Natural killer cell (primary cell): ENCODE results near the gene SLC9A1. TPM values are rescaled to one million over a fixed set of nuclear protein-coding genes. Genes with fewer than 3 reads are reported as not detected.

ENCODE experiments used
- ATAC-seq, 3 donors: fragments of 150-1000 bp in 2 of 3; fragments of 200-7000 bp in 1 of 3; cut with Tn5 transposase; 1 replicate in 1 of 3; 2 replicates in 2 of 3; pipeline ENCODE4 v1.10.0; 2021; ENCODE audit warnings: mild to moderate bottlenecking in 2 of 3, moderate library complexity in 2 of 3
- DNase-seq, 2 donors: peaks; one replicate each; pipeline versions ENCODE4 v3.0.0 to v3.0.0-alpha.2; 2013 to 2021; ENCODE audit warnings: mixed read lengths in 1 of 2
- H3K27ac ChIP-seq: one replicate; pipeline ENCODE4 v1.5.1; 2013; ENCODE audit warnings: mild to moderate bottlenecking, low read length
- H3K27me3 ChIP-seq: one replicate; pipeline ENCODE4 v1.6.1; 2013; ENCODE audit warnings: low read length; ENCODE audit not compliant: control insufficient read depth, insufficient read depth
- H3K36me3 ChIP-seq: one replicate; pipeline ENCODE4 v1.6.1; 2013; ENCODE audit warnings: low read length; ENCODE audit not compliant: control insufficient read depth, insufficient read depth
- H3K4me1 ChIP-seq: one replicate; pipeline ENCODE4 v1.6.1; 2013; ENCODE audit warnings: low read length; ENCODE audit not compliant: control insufficient read depth, insufficient read depth
- H3K4me3 ChIP-seq: one replicate; pipeline ENCODE4 v1.5.1; 2013; ENCODE audit warnings: low read length
- H3K9me3 ChIP-seq: one replicate; pipeline ENCODE4 v1.6.1; 2013; ENCODE audit warnings: low read length; ENCODE audit not compliant: control insufficient read depth, insufficient read depth
- H3K27ac Mint-ChIP-seq, 2 donors: one replicate each; pipeline ENCODE4 v1.8.0; 2022; ENCODE audit warnings: mild to moderate bottlenecking in 2 of 2, mixed read lengths in 2 of 2, moderate library complexity in 1 of 2
- H3K27me3 Mint-ChIP-seq, 2 donors: one replicate each; pipeline ENCODE4 v1.8.0; 2022; ENCODE audit warnings: low read depth in 2 of 2, mixed read lengths in 2 of 2
- H3K36me3 Mint-ChIP-seq: one replicate; pipeline ENCODE4 v1.8.0; 2022; ENCODE audit warnings: mixed read lengths
- H3K4me1 Mint-ChIP-seq, 2 donors: one replicate each; pipeline ENCODE4 v1.8.0; 2022; ENCODE audit warnings: mixed read lengths in 2 of 2
- H3K4me3 Mint-ChIP-seq: one replicate; pipeline ENCODE4 v1.8.0; 2022; ENCODE audit warnings: mild to moderate bottlenecking, moderate library complexity, mixed read lengths
- H3K9me3 Mint-ChIP-seq, 2 donors: one replicate each; pipeline ENCODE4 v1.8.0; 2022; ENCODE audit warnings: mixed read lengths in 2 of 2
- CTCF ChIP-seq: fragments of 200-600 bp; IDR thresholded peaks from one replicate; pipeline ENCODE4 v1.8.0; 2022; ENCODE audit warnings: antibody characterized with exemption
- WGBS: methylation state at CpG from one replicate; pipeline ENCODE4 v1.1.7; 2013; ENCODE audit warnings: missing lambda C conversion rate; ENCODE audit not compliant: insufficient coverage; 5-methylcytosine and 5-hydroxymethylcytosine counted together
- intact Hi-C: fragments of 100-400 bp; cut with micrococcal nuclease; formaldehyde crosslinking; loops from one replicate; pipeline ENCODE4 v1.14.2; 2022
- total RNA-seq, 4 donors: library from RNA; stranded (reverse); fragments of 120-200 nt in 1 of 4; gene quantifications; one replicate each; pipeline versions ENCODE4 v1.2.3 to v1.2.4, GENCODE V29; 2013 to 2022

Gene SLC9A1
- total RNA-seq, 3 donors from 2014 or later (not counting 1 experiment from before 2014, with no cell fraction given), result 26.5 to 37.4 (median 29.4) TPM

- Mint-ChIP-seq H3K27me3 (no peaks in the 10 kb centered on the region), H3K4me3 (no peak overlapping the region), H3K27ac (no peak overlapping the region), H3K36me3 (no peaks in the 10 kb centered on the region), H3K4me1 (no peaks in the 10 kb centered on the region), H3K9me3 (no peaks in the 10 kb centered on the region)
- Histone ChIP-seq H3K9me3 (no peaks in the 10 kb centered on the region), H3K4me1 (no peaks in the 10 kb centered on the region), H3K27ac (no peak overlapping the region), H3K4me3 (no peak overlapping the region), H3K27me3 (no peaks in the 10 kb centered on the region), H3K36me3 (no peaks in the 10 kb centered on the region)
- 38% methylated on average over 4 of the region's 4 CpGs for WGBS
- no peak for TF ChIP-seq CTCF
- intact Hi-C loops, result no loop called here
- ATAC-seq (no peak), DNase-seq (no peak)
Observed at GRCh38 chr1:27166929-27167328, 12.0 kb upstream of the SLC9A1 start.

GRCh38 chr1:27166351-27166802 is 11.5 kb upstream of the SLC9A1 start:
- Histone ChIP-seq H3K4me1 (peaks cover under 1% of the 10 kb centered on the region), H3K27me3 (no peaks in the 10 kb centered on the region), H3K27ac (no peak overlapping the region), H3K36me3 (no peaks in the 10 kb centered on the region), H3K9me3 (no peaks in the 10 kb centered on the region), H3K4me3 (no peak overlapping the region)
- no peaks in the 10 kb centered on the region for H3K27me3 Mint-ChIP-seq
- H3K4me1 Mint-ChIP-seq, result no peaks in the 10 kb centered on the region
- H3K9me3 Mint-ChIP-seq, result no peaks in the 10 kb centered on the region
- WGBS, result 85% methylated on average over 1 of the region's 1 CpG
- H3K27ac Mint-ChIP-seq, result no peak overlapping the region
- ATAC-seq, result no peak
- no peak for DNase-seq
- intact Hi-C loops, result no loop called here
- H3K4me3 Mint-ChIP-seq, result no peak overlapping the region
- no peaks in the 10 kb centered on the region for H3K36me3 Mint-ChIP-seq
- TF ChIP-seq CTCF, result no peak

- H3K36me3 Mint-ChIP-seq, result no peaks in the 10 kb centered on the region
- 95% methylated on average over 5 of the region's 6 CpGs for WGBS
- no peak for ATAC-seq
- Histone ChIP-seq H3K4me1 (peaks cover 3% of the 10 kb centered on the region), H3K4me3 (no peak overlapping the region), H3K27ac (no peak overlapping the region), H3K9me3 (no peaks in the 10 kb centered on the region), H3K36me3 (no peaks in the 10 kb centered on the region), H3K27me3 (no peaks in the 10 kb centered on the region)
- no peaks in the 10 kb centered on the region for H3K9me3 Mint-ChIP-seq
- no peaks in the 10 kb centered on the region for H3K4me1 Mint-ChIP-seq
- TF ChIP-seq CTCF, result no peak
- H3K27ac Mint-ChIP-seq, result no peak overlapping the region
- no peak overlapping the region for H3K4me3 Mint-ChIP-seq
- no peaks in the 10 kb centered on the region for H3K27me3 Mint-ChIP-seq
- DNase-seq, result no peak
- intact Hi-C loops, result no loop called here
Observed at GRCh38 chr1:27163093-27163492, 8.2 kb upstream of the SLC9A1 start.

GRCh38 chr1:27162090-27162489 is 7.2 kb upstream of the SLC9A1 start:
- no peak overlapping the region for H3K27ac Mint-ChIP-seq
- Histone ChIP-seq H3K4me1 (peaks cover 3% of the 10 kb centered on the region), H3K36me3 (no peaks in the 10 kb centered on the region), H3K27me3 (no peaks in the 10 kb centered on the region), H3K9me3 (no peaks in the 10 kb centered on the region), H3K27ac (no peak overlapping the region), H3K4me3 (no peak overlapping the region)
- no peaks in the 10 kb centered on the region for H3K27me3 Mint-ChIP-seq
- no peaks in the 10 kb centered on the region for H3K4me1 Mint-ChIP-seq
- ATAC-seq, result no peak
- TF ChIP-seq CTCF, result no peak
- intact Hi-C loops, result no loop called here
- H3K9me3 Mint-ChIP-seq, result no peaks in the 10 kb centered on the region
- 98% methylated on average over 4 of the region's 4 CpGs for WGBS
- H3K4me3 Mint-ChIP-seq, result no peak overlapping the region
- no peaks in the 10 kb centered on the region for H3K36me3 Mint-ChIP-seq
- no peak for DNase-seq
